Measurements from ENCODE around the gene EIF5A. TPM values are rescaled to one million over a fixed set of nuclear protein-coding genes. Genes with fewer than 3 reads are reported as not detected.
A peak's percentile ranks its signal among the peaks of the same experiment; 100 is the strongest.

The EIF5A gene
- polyA plus RNA-seq, 2 of the 4 experiments (the other 2 are of a cell fraction) = 969 to 1,918 TPM

- FAIRE-seq = no peak
- H3K9me3 ChIP-seq = no peaks in the 10 kb centered on the region
- H3K27ac ChIP-seq = no peak overlapping the region
- peaks cover 8% of the 10 kb centered on the region; the same call in 1 of the 3 replicates for H3K4me1 ChIP-seq
- ChIA-PET CTCF (interaction anchor here (1.0 to 18.5 kb wide), 10 partner anchors 9 to 297 kb away, joined by 3 to 433 read pairs (median 14); partner anchors contain the start of genes ACAP1, KCTD11, NEURL4 and NLGN2), POLR2A (interaction anchor here (1.0 to 2.9 kb wide), 2 partner anchors 14 to 30 kb away, joined by 3 to 22 read pairs; partner anchors contain the start of gene NEURL4)
- no peak for DNase-seq (ENCODE audit: low read depth in 1 of 2, low spot score in 1 of 2)
- no peak for TF ChIP-seq FOSB (CRISPR knock-in tag; IDR thresholded peaks at IDR 0.05)
- no peak for TF ChIP-seq RCOR1 (IDR thresholded peaks at IDR 0.05; ENCODE audit: low read depth, low read length)
- TF ChIP-seq HOXB13 (CRISPR knock-in tag; IDR thresholded peaks at IDR 0.05; ENCODE audit: low read depth) = no peak
- no peak for TF ChIP-seq MAFK (IDR thresholded peaks at IDR 0.05; ENCODE audit: partially characterized antibody)
- no peak for TF ChIP-seq GATA3 (IDR thresholded peaks at IDR 0.05; ENCODE audit: borderline replicate concordance)
- no peak for TF ChIP-seq SMC3 (IDR thresholded peaks at IDR 0.05)
- TF ChIP-seq, protein P1, sequence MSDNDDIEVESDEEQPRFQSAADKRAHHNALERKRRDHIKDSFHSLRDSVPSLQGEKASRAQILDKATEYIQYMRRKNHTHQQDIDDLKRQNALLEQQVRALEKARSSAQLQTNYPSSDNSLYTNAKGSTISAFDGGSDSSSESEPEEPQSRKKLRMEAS (IDR thresholded peaks at IDR 0.05) = no peak
- no peak for TF ChIP-seq E2F6 (IDR thresholded peaks at IDR 0.05; ENCODE audit: borderline replicate concordance, low read depth)
- no peak for TF ChIP-seq SREBF2 (IDR thresholded peaks at IDR 0.05)
- no peak for TF ChIP-seq TFCP2L1 (CRISPR knock-in tag; IDR thresholded peaks at IDR 0.05)
- TF ChIP-seq, protein P2, sequence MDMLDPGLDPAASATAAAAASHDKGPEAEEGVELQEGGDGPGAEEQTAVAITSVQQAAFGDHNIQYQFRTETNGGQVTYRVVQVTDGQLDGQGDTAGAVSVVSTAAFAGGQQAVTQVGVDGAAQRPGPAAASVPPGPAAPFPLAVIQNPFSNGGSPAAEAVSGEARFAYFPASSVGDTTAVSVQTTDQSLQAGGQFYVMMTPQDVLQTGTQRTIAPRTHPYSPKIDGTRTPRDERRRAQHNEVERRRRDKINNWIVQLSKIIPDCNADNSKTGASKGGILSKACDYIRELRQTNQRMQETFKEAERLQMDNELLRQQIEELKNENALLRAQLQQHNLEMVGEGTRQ (IDR thresholded peaks at IDR 0.05) = no peak
- no peak for TF ChIP-seq KDM5A (IDR thresholded peaks at IDR 0.05)
- no peak for TF ChIP-seq TP53 (CRISPR knock-in tag; IDR thresholded peaks at IDR 0.05)
- TF ChIP-seq CBX8 (IDR thresholded peaks at IDR 0.05) = no peak
- TF ChIP-seq RFX5 (IDR thresholded peaks at IDR 0.05) = no peak
- TF ChIP-seq HDAC2 (IDR thresholded peaks at IDR 0.05) = no peak
- no peak for TF ChIP-seq HOXB5 (CRISPR knock-in tag; IDR thresholded peaks at IDR 0.05)
- no peak for TF ChIP-seq EHMT2 (IDR thresholded peaks at IDR 0.05; ENCODE audit: low read depth)
- TF ChIP-seq PBX3 (IDR thresholded peaks at IDR 0.05) = no peak
- TF ChIP-seq EP300 (IDR thresholded peaks at IDR 0.05) = no peak
- no peak for ATAC-seq
- no peak overlapping the region for H3K4me2 ChIP-seq
- H3K4me3 ChIP-seq = no peak overlapping the region
- WGBS (ENCODE audit: missing lambda C conversion rate) = 70% methylated on average over 15 of the region's 15 CpGs
Measured at GRCh38 chr17:7343250-7343649, 35.8 kb downstream of the EIF5A start.

DNA sequence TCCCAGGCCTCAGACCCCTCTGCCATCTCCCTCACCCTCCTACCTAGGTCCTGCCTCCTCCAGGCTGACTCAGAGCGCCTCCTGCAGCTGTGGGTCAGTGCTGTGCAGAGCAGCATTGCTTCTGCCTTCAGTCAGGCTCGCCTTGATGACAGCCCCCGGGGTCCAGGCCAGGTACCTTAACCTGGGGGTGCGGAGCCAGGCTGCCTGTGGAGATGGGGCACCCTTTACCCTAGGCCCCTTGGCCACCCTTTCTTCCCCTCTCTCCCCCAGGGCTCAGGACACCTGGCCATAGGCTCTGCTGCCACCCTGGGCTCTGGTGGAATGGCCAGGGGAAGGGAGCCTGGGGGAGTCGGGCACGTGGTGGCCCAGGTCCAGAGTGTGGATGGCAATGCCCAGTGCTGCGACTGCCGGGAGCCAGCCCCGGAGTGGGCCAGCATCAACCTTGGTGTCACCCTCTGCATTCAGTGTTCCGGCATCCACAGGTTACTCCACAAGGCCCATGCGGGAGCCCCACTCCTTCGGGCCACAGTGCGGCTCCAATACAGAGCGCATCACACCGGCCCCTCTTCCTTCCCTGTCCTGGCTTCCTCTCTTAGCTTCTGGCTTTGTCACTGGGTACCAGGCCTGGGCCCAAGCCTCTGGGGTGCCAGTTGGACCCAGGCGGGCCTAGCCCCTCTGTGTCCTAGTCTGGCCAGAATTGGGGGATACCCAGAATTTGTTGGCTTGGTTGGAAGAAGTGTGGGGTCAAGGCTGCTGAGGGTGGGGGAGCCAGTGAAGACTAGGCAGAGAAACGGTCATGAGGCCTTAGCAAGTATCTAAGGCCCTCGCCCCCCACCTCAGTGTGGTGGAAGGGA lies 39.6 kb downstream of the EIF5A start:
- WGBS (ENCODE audit: missing lambda C conversion rate) = 80% methylated on average over 16 of the region's 18 CpGs
- H3K4me1 ChIP-seq = peaks cover 19% of the 10 kb centered on the region
- ATAC-seq (no peak), FAIRE-seq (no peak), DNase-seq (ENCODE audit: low read depth in 1 of 2, low spot score in 1 of 2) (no peak)
- H3K4me2 ChIP-seq = no peak overlapping the region
- H3K27ac ChIP-seq = no peak overlapping the region
- no peaks in the 10 kb centered on the region for H3K9me3 ChIP-seq
- TF ChIP-seq, protein P3, sequence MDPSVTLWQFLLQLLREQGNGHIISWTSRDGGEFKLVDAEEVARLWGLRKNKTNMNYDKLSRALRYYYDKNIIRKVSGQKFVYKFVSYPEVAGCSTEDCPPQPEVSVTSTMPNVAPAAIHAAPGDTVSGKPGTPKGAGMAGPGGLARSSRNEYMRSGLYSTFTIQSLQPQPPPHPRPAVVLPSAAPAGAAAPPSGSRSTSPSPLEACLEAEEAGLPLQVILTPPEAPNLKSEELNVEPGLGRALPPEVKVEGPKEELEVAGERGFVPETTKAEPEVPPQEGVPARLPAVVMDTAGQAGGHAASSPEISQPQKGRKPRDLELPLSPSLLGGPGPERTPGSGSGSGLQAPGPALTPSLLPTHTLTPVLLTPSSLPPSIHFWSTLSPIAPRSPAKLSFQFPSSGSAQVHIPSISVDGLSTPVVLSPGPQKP (IDR thresholded peaks at IDR 0.05; ENCODE audit: low read depth, low read length) = no peak
- TF ChIP-seq GATA3 (IDR thresholded peaks at IDR 0.05; ENCODE audit: borderline replicate concordance) (0 out of 2 replicates have a peak, but pooled peaks have one; percentile 15), CHD2 (IDR thresholded peaks at IDR 0.05; ENCODE audit: low read length, partially characterized antibody) (no peak), RCOR1 (IDR thresholded peaks at IDR 0.05; ENCODE audit: low read depth, low read length) (no peak)
- TF ChIP-seq, protein P4, sequence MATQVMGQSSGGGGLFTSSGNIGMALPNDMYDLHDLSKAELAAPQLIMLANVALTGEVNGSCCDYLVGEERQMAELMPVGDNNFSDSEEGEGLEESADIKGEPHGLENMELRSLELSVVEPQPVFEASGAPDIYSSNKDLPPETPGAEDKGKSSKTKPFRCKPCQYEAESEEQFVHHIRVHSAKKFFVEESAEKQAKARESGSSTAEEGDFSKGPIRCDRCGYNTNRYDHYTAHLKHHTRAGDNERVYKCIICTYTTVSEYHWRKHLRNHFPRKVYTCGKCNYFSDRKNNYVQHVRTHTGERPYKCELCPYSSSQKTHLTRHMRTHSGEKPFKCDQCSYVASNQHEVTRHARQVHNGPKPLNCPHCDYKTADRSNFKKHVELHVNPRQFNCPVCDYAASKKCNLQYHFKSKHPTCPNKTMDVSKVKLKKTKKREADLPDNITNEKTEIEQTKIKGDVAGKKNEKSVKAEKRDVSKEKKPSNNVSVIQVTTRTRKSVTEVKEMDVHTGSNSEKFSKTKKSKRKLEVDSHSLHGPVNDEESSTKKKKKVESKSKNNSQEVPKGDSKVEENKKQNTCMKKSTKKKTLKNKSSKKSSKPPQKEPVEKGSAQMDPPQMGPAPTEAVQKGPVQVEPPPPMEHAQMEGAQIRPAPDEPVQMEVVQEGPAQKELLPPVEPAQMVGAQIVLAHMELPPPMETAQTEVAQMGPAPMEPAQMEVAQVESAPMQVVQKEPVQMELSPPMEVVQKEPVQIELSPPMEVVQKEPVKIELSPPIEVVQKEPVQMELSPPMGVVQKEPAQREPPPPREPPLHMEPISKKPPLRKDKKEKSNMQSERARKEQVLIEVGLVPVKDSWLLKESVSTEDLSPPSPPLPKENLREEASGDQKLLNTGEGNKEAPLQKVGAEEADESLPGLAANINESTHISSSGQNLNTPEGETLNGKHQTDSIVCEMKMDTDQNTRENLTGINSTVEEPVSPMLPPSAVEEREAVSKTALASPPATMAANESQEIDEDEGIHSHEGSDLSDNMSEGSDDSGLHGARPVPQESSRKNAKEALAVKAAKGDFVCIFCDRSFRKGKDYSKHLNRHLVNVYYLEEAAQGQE (IDR thresholded peaks at IDR 0.05) = no peak
- CTCF ChIA-PET = interaction anchor here (0.8 to 18.5 kb wide), 18 partner anchors 8 to 301 kb away, joined by 3 to 433 read pairs (median 4); partner anchors contain the start of genes ACAP1, NEURL4, SLC16A11 and SLC2A4
- H3K4me3 ChIP-seq = no peak overlapping the region
- POLR2A ChIA-PET = interaction anchor here (3.3 kb wide), 1 partner anchor 17 kb away, joined by 12 read pairs; no protein-coding TSS in a partner anchor

Data from A549 (cell line).